NCI-H1694 treated with DMSO at 0.1 percent for 48 hours (cell line): ENCODE results near the gene MAGEC3.
"Not testable (repeated sequence)": the region's sequence is repeated elsewhere in the genome, so short reads cannot be mapped to it uniquely, and the experiment has no call there.

Source experiments
- DNase-seq: peaks from one replicate; lab custom pipeline; 2025; lab: John Stamatoyannopoulos, UW

Gene MAGEC3

GRCh38 chrX:141838016-141838415, at the start of gene MAGEC3:
Gene MAGEC3 (plus strand): TSS chrX:141838316. CDS start chrX:141838316, 0 bp downstream.
- no peak for DNase-seq

- no peak for DNase-seq
Observed at GRCh38 chrX:141791856-141792255, 46.3 kb upstream of the MAGEC3 start.

GRCh38 chrX:141811438-141811837, 26.7 kb upstream of the MAGEC3 start:
- DNase-seq, result no peak

GRCh38 chrX:141814213-141814857, 23.8 kb upstream of the MAGEC3 start:
- DNase-seq, result no peak

GRCh38 chrX:141815904-141816303, 22.2 kb upstream of the MAGEC3 start:
- no peak for DNase-seq

GRCh38 chrX:141832247-141832646, 5.9 kb upstream of the MAGEC3 start:
- DNase-seq, result no peak

- DNase-seq, result no peak
Observed at GRCh38 chrX:141839856-141840255, 1.7 kb downstream of the MAGEC3 start.

GRCh38 chrX:141857479-141857878, 19.4 kb downstream of the MAGEC3 start:
- no peak for DNase-seq

GRCh38 chrX:141879616-141880015, 41.5 kb downstream of the MAGEC3 start:
- no peak for DNase-seq

GRCh38 chrX:141888811-141889210, 50.7 kb downstream of the MAGEC3 start:
- not testable (repeated sequence) for DNase-seq

GRCh38 chrX:141894733-141895132, 56.6 kb downstream of the MAGEC3 start:
- no peak for DNase-seq

GRCh38 chrX:141897690-141898089, 59.6 kb downstream of the MAGEC3 start:
- no peak for DNase-seq

- no peak for DNase-seq
Observed at GRCh38 chrX:141902366-141902765, 64.2 kb downstream of the MAGEC3 start.

GRCh38 chrX:141903400-141904155, 65.5 kb downstream of the MAGEC3 start, which contains the start of gene MAGEC1:
Gene MAGEC1 (plus strand): TSS chrX:141903894. CDS start chrX:141905073, 1,179 bp downstream.
- no peak for DNase-seq

GRCh38 chrX:141904262-141904661, 66.1 kb downstream of the MAGEC3 start:
- no peak for DNase-seq

- no peak for DNase-seq
Observed at GRCh38 chrX:141917801-141918200, 79.7 kb downstream of the MAGEC3 start.

GRCh38 chrX:141924293-141924692, 86.2 kb downstream of the MAGEC3 start:
- DNase-seq, result no peak

- no peak for DNase-seq
Observed at GRCh38 chrX:141928432-141928831, 90.3 kb downstream of the MAGEC3 start.

GRCh38 chrX:141934059-141934641, 96.0 kb downstream of the MAGEC3 start:
- no peak for DNase-seq

GRCh38 chrX:141935645-141936044, 97.5 kb downstream of the MAGEC3 start:
- no peak for DNase-seq

GRCh38 chrX:141936080-141936479, 98.0 kb downstream of the MAGEC3 start:
- no peak for DNase-seq

GRCh38 chrX:141941234-141941633, 103.1 kb downstream of the MAGEC3 start:
- no peak for DNase-seq

GRCh38 chrX:141945426-141945825, 107.3 kb downstream of the MAGEC3 start:
- DNase-seq, result no peak
